Breast epithelium (tissue), 3 donors: ENCODE results near the gene KRT40.

Source experiments
- POLR2AphosphoS5 ChIP-seq, 3 donors: sonication (generic); formaldehyde crosslinking; IDR thresholded peaks; one replicate each; pipeline ENCODE4 v1.6.1; 2017; ENCODE audit warnings: antibody characterized with exemption in 3 of 3
- TF ChIP-seq, protein P1 (sequence below), 3 donors: fragments of 450-650 bp; IDR thresholded peaks; one replicate each; pipeline ENCODE4 v1.5.1; 2016 to 2017; ENCODE audit warnings: antibody characterized with exemption in 3 of 3, mild to moderate bottlenecking in 3 of 3, moderate library complexity in 3 of 3

DNA sequence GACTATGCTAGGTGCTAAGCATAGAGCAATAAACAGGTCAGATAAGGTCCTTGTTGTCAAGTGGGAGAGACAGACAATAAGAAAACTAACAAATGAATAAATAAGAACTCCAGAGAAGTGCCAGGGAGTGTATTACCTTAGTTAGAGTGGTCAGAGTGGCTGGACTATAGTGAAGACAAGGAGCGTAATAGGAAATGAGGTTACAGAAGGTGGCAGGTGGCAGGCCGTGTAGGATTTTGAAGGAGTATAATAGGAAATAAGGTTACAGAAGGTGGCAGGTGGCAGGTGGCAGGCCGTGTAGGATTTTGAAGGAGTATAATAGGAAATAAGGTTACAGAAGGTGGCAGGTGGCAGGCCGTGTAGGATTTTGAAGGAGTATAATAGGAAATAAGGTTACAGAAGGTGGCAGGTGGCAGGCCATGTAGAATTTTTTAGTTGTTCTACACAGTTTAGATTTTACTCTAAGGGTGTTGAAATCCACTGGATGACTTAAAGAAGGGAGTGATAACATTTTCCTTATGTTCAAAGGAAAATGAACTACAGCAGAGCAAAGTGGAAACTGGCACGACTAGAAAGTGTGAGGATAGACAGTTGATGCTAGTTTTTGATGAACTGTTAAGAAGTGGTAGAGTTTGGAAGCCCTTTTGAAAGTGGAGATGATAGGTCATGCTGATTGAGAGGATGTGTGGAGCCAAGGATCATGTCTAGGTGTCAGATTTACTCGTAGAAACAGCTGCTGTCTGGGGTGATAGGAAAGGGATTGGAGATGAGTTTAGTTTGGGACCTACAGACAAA lies 28.4 kb upstream of the KRT40 start:
- TF ChIP-seq, protein P1, sequence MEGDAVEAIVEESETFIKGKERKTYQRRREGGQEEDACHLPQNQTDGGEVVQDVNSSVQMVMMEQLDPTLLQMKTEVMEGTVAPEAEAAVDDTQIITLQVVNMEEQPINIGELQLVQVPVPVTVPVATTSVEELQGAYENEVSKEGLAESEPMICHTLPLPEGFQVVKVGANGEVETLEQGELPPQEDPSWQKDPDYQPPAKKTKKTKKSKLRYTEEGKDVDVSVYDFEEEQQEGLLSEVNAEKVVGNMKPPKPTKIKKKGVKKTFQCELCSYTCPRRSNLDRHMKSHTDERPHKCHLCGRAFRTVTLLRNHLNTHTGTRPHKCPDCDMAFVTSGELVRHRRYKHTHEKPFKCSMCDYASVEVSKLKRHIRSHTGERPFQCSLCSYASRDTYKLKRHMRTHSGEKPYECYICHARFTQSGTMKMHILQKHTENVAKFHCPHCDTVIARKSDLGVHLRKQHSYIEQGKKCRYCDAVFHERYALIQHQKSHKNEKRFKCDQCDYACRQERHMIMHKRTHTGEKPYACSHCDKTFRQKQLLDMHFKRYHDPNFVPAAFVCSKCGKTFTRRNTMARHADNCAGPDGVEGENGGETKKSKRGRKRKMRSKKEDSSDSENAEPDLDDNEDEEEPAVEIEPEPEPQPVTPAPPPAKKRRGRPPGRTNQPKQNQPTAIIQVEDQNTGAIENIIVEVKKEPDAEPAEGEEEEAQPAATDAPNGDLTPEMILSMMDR (IDR thresholded peaks at IDR 0.05) = no peak
- TF ChIP-seq POLR2AphosphoS5 (IDR thresholded peaks at IDR 0.05) = no peak
